IMR-90 (cell line): ENCODE data around the gene IL17C. TPM values are rescaled to one million over a fixed set of nuclear protein-coding genes. Genes with fewer than 3 reads are reported as not detected.

Source experiments
- ATAC-seq: fragments of 200-7000 bp; cut with Tn5 transposase; 2 replicates; pipeline ENCODE4 v1.9.1; 2020; ENCODE audit warnings: low read depth, mild to moderate bottlenecking, moderate library complexity
- BruUV-seq: library from RNA; stranded (reverse); fragments of 400-500 nt; replicated peaks from 2 replicates; lab custom pipeline; 2021; lab: Mats Ljungman, UMichigan
- CTCF ChIA-PET: fragments of 300-600 bp; formaldehyde crosslinking; extraction: SDS; loops from one replicate; lab custom pipeline; 2021; ENCODE audit warnings: antibody characterized with exemption; lab: Yijun Ruan, JAX
- POLR2A ChIA-PET: fragments of 300-600 bp; sonication (Branson Sonifier 250); formaldehyde crosslinking; loops from one replicate; lab custom pipeline; 2022; ENCODE audit warnings: antibody characterized with exemption; ENCODE audit not compliant: unreplicated experiment; lab: Charles Lee
- DNase-seq: peaks from one replicate; pipeline ENCODE4 v3.0.0; 2013
- H2AFZ ChIP-seq: replicated peaks from 2 replicates; pipeline ENCODE3; 2013; ENCODE audit warnings: low read length, mild to moderate bottlenecking; ENCODE audit not compliant: poor library complexity
- H2AK5ac ChIP-seq: 2 replicates; pipeline ENCODE4 v1.6.1; 2013; ENCODE audit warnings: low read depth, low read length, inconsistent platforms
- H2AK9ac ChIP-seq: replicated peaks from 2 replicates; pipeline ENCODE3; 2013; ENCODE audit warnings: mild to moderate bottlenecking, low read depth, low read length, moderate library complexity; ENCODE audit not compliant: poor library complexity
- H2BK120ac ChIP-seq: 2 replicates; pipeline ENCODE4 v1.6.1; 2013; ENCODE audit warnings: low read depth, low read length, inconsistent platforms
- H2BK15ac ChIP-seq: 3 replicates; pipeline ENCODE4 v1.6.1; 2013; ENCODE audit warnings: low read depth, low read length, inconsistent platforms
- H2BK20ac ChIP-seq: 2 replicates; pipeline ENCODE4 v1.6.1; 2013; ENCODE audit warnings: low read depth, mild to moderate bottlenecking, inconsistent platforms, low read length, moderate library complexity
- H2BK5ac ChIP-seq: 2 replicates; pipeline ENCODE4 v1.6.1; 2013; ENCODE audit warnings: mild to moderate bottlenecking, low read depth, low read length, inconsistent platforms; ENCODE audit not compliant: poor library complexity, severe bottlenecking
- H3K14ac ChIP-seq: replicated peaks from 2 replicates; pipeline ENCODE4 v1.6.1; 2013; ENCODE audit warnings: low read depth, low read length, inconsistent platforms
- H3K18ac ChIP-seq: 2 replicates; pipeline ENCODE4 v1.6.1; 2013; ENCODE audit warnings: low read depth, low read length, control low read depth
- H3K23ac ChIP-seq: 2 replicates; pipeline ENCODE4 v1.6.1; 2013; ENCODE audit warnings: low read depth, low read length, inconsistent platforms
- H3K27ac ChIP-seq: 2 replicates; pipeline ENCODE4 v1.5.1; 2013; ENCODE audit warnings: mild to moderate bottlenecking, control low read depth, low read length; ENCODE audit not compliant: insufficient read depth
- H3K27me3 ChIP-seq: 2 replicates; pipeline ENCODE4 v1.6.1; 2013; ENCODE audit warnings: low read length; ENCODE audit not compliant: control insufficient read depth, insufficient read depth
- H3K36me3 ChIP-seq: 2 replicates; pipeline ENCODE4 v1.6.1; 2013; ENCODE audit warnings: low read length, mixed read lengths; ENCODE audit not compliant: control insufficient read depth, insufficient read depth
- H3K4ac ChIP-seq: 2 replicates; pipeline ENCODE4 v1.6.1; 2013; ENCODE audit warnings: low read depth, low read length, inconsistent platforms
- H3K4me1 ChIP-seq: 2 replicates; pipeline ENCODE4 v1.6.1; 2013; ENCODE audit warnings: low read length, mixed read lengths; ENCODE audit not compliant: control insufficient read depth, insufficient read depth
- H3K4me2 ChIP-seq: 2 replicates; pipeline ENCODE4 v1.6.1; 2013; ENCODE audit warnings: low read depth, mild to moderate bottlenecking, control low read depth, low read length, moderate library complexity
- H3K4me3 ChIP-seq: 2 replicates; pipeline ENCODE4 v1.5.1; 2013; ENCODE audit warnings: low read depth, mild to moderate bottlenecking, control low read depth, low read length, moderate library complexity; ENCODE audit not compliant: insufficient read depth
- H3K56ac ChIP-seq: 2 replicates; pipeline ENCODE4 v1.6.1; 2013; ENCODE audit warnings: low read length, inconsistent platforms; ENCODE audit not compliant: insufficient read depth; ENCODE audit errors: extremely low read depth
- H3K79me1 ChIP-seq, 2 experiments: 2 replicates each; pipeline ENCODE4 v1.6.1; 2013; ENCODE audit warnings: low read length in 2 of 2, inconsistent platforms in 1 of 2, low read depth in 1 of 2
- H3K9ac ChIP-seq: 2 replicates; pipeline ENCODE4 v1.6.1; 2013; ENCODE audit warnings: low read depth, low read length, control low read depth
- H3K9me1 ChIP-seq: 2 replicates; pipeline ENCODE4 v1.6.1; 2013; ENCODE audit warnings: low read length, inconsistent platforms; ENCODE audit not compliant: insufficient read depth
- H3K9me3 ChIP-seq: 2 replicates; pipeline ENCODE4 v1.6.1; 2013; ENCODE audit warnings: low read length; ENCODE audit not compliant: control insufficient read depth, insufficient read depth
- H4K20me1 ChIP-seq: 2 replicates; pipeline ENCODE4 v1.6.1; 2013; ENCODE audit warnings: low read length, inconsistent platforms; ENCODE audit not compliant: insufficient read depth
- H4K5ac ChIP-seq: 2 replicates; pipeline ENCODE4 v1.6.1; 2013; ENCODE audit warnings: mild to moderate bottlenecking, low read depth, low read length, control low read depth
- H4K8ac ChIP-seq, 2 experiments: 2 replicates each; pipeline ENCODE4 v1.6.1; 2013; ENCODE audit warnings: low read depth in 2 of 2, low read length in 2 of 2, control low read depth in 1 of 2, inconsistent platforms in 1 of 2
- H4K91ac ChIP-seq: 2 replicates; pipeline ENCODE4 v1.6.1; 2013; ENCODE audit warnings: low read depth, low read length, inconsistent platforms; ENCODE audit not compliant: insufficient read depth
- CEBPB ChIP-seq: IDR thresholded peaks from 2 replicates; pipeline ENCODE4 v1.6.1; 2012; ENCODE audit warnings: low read depth, low read length, improper control_type of control experiment
- CHD1 ChIP-seq: IDR thresholded peaks from 2 replicates; pipeline ENCODE4 v1.6.1; 2012; ENCODE audit warnings: low read depth, low read length, improper control_type of control experiment
- CTCF ChIP-seq: conservative IDR thresholded peaks from 2 replicates; pipeline ENCODE4 v1.5.1; 2012; ENCODE audit warnings: mild to moderate bottlenecking, low read depth, low read length, improper control_type of control experiment
- MAFK ChIP-seq: IDR thresholded peaks from 2 replicates; pipeline ENCODE4 v1.6.1; 2012; ENCODE audit warnings: low read depth, low read length, improper control_type of control experiment
- MAZ ChIP-seq: IDR thresholded peaks from 2 replicates; pipeline ENCODE4 v1.6.1; 2012; ENCODE audit warnings: low read depth, mild to moderate bottlenecking, low read length, improper control_type of control experiment, moderate library complexity, borderline replicate concordance
- RAD21 ChIP-seq: IDR thresholded peaks from 2 replicates; pipeline ENCODE4 v1.6.1; 2012; ENCODE audit warnings: low read length, improper control_type of control experiment
- USF2 ChIP-seq: fragments of 150-350 bp; IDR thresholded peaks from 2 replicates; pipeline ENCODE4 v1.6.1; 2017; ENCODE audit warnings: mild to moderate bottlenecking, antibody characterized with exemption, low read length, low read depth
- WGBS, 2 experiments: methylation state at CpG; one replicate each; pipeline versions ENCODE4 v1.1.5 to v1.1.7; 2013; ENCODE audit warnings: missing lambda C conversion rate in 2 of 2; ENCODE audit not compliant: insufficient read length in 1 of 2; ENCODE audit errors: extremely low coverage in 2 of 2; 5-methylcytosine and 5-hydroxymethylcytosine counted together
- dilution Hi-C: fragments of 300-500 bp; cut with HindIII; formaldehyde crosslinking; loops from one replicate; pipeline ENCODE4 v1.14.3; 2018; ENCODE audit warnings: low sequenced_read_pairs; ENCODE audit not compliant: unreplicated experiment
- in situ Hi-C: fragments of 300-500 bp; cut with MboI; formaldehyde crosslinking; loops from 3 replicates; pipeline ENCODE4 v1.14.3; 2019; ENCODE audit warnings: low sequenced_read_pairs, inconsistent platforms, mixed read lengths
- intact Hi-C: fragments of 100-400 bp; cut with micrococcal nuclease; formaldehyde crosslinking; loops from 2 replicates; pipeline ENCODE4 v1.10.0; 2022
- polyA plus RNA-seq, 3 experiments: library from polyadenylated mRNA; depleted of rRNA; stranded (reverse); fragments of >200 nt; gene quantifications; 2 replicates each; pipeline ENCODE4 v1.2.3, GENCODE V29; 2012; ENCODE audit warnings: low replicate concordance in 1 of 3
- total RNA-seq: library from RNA; depleted of rRNA; stranded (reverse); fragments of >200 nt; gene quantifications from 2 replicates; pipeline ENCODE4 v1.2.3, GENCODE V29; 2012
- TF ChIP-seq, protein P1 (sequence below): fragments of 150-350 bp; IDR thresholded peaks from 2 replicates; pipeline ENCODE4 v1.6.1; 2016; ENCODE audit warnings: low read depth, mild to moderate bottlenecking, low read length, moderate library complexity, borderline replicate concordance

IL17C gene
- total and polyA plus RNA-seq, 2 of the 4 experiments (the other 2 are of a cell fraction), result 0.09 TPM; not detected in 1

DNA sequence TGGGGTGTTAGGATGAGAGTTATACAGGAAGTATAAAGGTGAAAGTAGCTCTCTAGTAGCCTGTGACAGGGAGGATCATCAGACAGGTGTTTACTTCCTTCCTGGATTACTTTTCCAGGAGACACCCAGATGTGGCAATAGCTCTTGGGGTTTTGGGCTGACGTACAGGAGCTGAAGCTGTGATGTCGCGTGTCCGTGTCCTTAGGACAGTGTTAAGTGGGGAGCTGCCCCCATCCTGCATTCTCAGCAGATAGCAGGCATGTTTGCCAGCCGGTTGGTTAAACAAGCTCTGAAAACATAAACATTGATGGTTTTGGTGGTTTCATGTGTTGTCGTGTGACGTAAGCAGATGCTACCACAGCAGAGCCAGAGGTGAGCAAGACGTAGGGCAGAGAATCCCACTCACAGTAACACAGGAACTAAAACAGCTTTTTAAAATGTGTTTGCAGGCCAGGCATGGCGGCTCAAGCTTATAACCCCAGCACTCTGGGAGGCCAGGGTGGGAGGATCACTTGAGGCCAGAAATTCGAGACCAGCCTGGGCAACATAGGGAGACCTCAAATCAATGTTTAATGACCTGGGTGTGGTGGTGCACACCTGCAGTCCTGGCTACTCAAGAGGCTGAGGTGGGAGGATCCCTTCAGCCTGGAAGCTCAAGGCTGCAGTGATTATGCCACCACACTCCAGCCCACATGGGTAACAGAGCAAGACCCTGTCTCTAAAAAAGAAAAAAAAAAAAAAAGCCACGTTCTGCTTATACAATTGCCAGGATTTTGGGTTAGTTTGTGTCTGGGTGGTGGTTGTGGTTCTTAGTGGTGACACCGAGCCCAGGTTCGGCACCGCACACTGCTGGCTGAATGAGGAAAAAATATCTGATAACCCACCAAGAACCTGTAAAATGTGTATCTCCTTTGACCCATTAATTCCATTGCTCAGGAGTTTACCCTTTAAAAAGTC lies 18.2 kb upstream of the IL17C start (continued):
- TF ChIP-seq CTCF (no peak), MAZ (peak; percentile 41; the same call in 1 of the 2 replicates)

DNA sequence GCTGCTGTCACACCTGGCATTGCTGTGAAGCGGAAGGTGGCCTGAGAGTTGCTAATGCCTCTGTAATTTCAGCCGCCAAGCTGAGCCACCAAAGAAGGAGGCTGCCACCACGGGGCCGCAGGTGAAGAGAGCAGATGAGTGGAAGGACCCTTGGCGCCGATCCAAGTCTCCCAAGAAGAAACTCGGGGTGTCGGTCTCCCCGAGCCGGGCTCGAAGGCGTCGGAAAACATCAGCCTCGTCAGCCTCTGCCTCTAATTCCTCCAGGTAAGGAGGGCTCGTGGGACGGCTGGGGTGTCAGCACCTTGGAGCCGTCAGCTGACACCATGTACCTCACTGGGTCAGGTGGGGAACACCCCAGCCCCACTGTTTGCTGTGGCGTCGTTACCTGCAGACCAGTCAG lies 16.2 kb upstream of the IL17C start:
- in situ Hi-C loops, result no loop called here
- no peak overlapping the region for H2BK15ac ChIP-seq
- CTCF ChIA-PET, result no interaction called here
- TF ChIP-seq CTCF, result no peak
- TF ChIP-seq RAD21, result no peak
- TF ChIP-seq CEBPB, result no peak
- TF ChIP-seq USF2, result no peak
- TF ChIP-seq, protein P1, sequence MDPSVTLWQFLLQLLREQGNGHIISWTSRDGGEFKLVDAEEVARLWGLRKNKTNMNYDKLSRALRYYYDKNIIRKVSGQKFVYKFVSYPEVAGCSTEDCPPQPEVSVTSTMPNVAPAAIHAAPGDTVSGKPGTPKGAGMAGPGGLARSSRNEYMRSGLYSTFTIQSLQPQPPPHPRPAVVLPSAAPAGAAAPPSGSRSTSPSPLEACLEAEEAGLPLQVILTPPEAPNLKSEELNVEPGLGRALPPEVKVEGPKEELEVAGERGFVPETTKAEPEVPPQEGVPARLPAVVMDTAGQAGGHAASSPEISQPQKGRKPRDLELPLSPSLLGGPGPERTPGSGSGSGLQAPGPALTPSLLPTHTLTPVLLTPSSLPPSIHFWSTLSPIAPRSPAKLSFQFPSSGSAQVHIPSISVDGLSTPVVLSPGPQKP, result no peak
- TF ChIP-seq MAFK, result no peak
- no peak for TF ChIP-seq CHD1

More for the DNA sequence above, 16.2 kb upstream of the IL17C start:
- no TSS peak for BruUV-seq
- Histone ChIP-seq H3K4me2 (no peak overlapping the region), H3K79me1 (peaks cover 8 to 55% of the 10 kb centered on the region in 2 experiments), H3K36me3 (peaks cover 46% of the 10 kb centered on the region), H3K27me3 (no peaks in the 10 kb centered on the region), H2BK5ac (no peak overlapping the region), H4K8ac (no peak overlapping the region), H3K56ac (no peak overlapping the region), H4K20me1 (peaks cover 58% of the 10 kb centered on the region), H3K4me3 (no peak overlapping the region), H3K9me1 (peaks cover 20% of the 10 kb centered on the region), H3K9me3 (no peaks in the 10 kb centered on the region), H3K23ac (no peak overlapping the region), H4K5ac (no peak overlapping the region), H3K14ac (no peak overlapping the region), H2BK20ac (no peak overlapping the region), H3K4ac (no peak overlapping the region), H2AK5ac (no peak overlapping the region), H2AFZ (peak overlapping the region; percentile 6), H3K9ac (no peak overlapping the region), H4K91ac (no peak overlapping the region), H3K18ac (no peak overlapping the region), H3K27ac (no peak overlapping the region), H3K4me1 (peaks cover 22% of the 10 kb centered on the region), H2BK120ac (no peak overlapping the region), H2AK9ac (no peak overlapping the region)
- DNase-seq (no peak), ATAC-seq (no peak)
- POLR2A ChIA-PET, result no interaction called here
- WGBS, 2 experiments, result 95% methylated on average over 15 of the region's 19 CpGs; no CpG with 5 or more reads in 1 of the 2 experiments
- intact Hi-C loops (no loop called here), dilution Hi-C loops (no loop called here)
